ENCODE results near the gene PPARA.

Gene PPARA

GRCh38 chr22:46114518-46115387 lies 35.6 kb upstream of the PPARA start:
- TF ChIP-seq TEAD4 (IDR thresholded peaks at IDR 0.05) = no peak
- no peak for TF ChIP-seq CREB1 (IDR thresholded peaks at IDR 0.05; ENCODE audit: low read depth)
- TF ChIP-seq CEBPB (IDR thresholded peaks at IDR 0.05) = no peak
- TF ChIP-seq EGR1 (IDR thresholded peaks at IDR 0.05) = no peak
- no peak for TF ChIP-seq USF1 (IDR thresholded peaks at IDR 0.05)
- no peak for TF ChIP-seq YY1 (IDR thresholded peaks at IDR 0.05; ENCODE audit: low read depth)
- no peak for TF ChIP-seq TAF1 (IDR thresholded peaks at IDR 0.05; ENCODE audit: low read depth)

GRCh38 chr22:46115388-46115678 lies 35.0 kb upstream of the PPARA start:
- TF ChIP-seq CREB1 (IDR thresholded peaks at IDR 0.05; ENCODE audit: low read depth) = no peak
- no peak for TF ChIP-seq EGR1 (IDR thresholded peaks at IDR 0.05)
- no peak for TF ChIP-seq TAF1 (IDR thresholded peaks at IDR 0.05; ENCODE audit: low read depth)
- no peak for TF ChIP-seq ZBTB7A (IDR thresholded peaks at IDR 0.05; ENCODE audit: low read depth)
- no peak for TF ChIP-seq EP300 (IDR thresholded peaks at IDR 0.05; ENCODE audit: borderline replicate concordance)

GRCh38 chr22:46115755-46116490 lies 34.4 kb upstream of the PPARA start:
- TF ChIP-seq TCF12 (IDR thresholded peaks at IDR 0.05; ENCODE audit: low read depth) (no peak), FOXM1 (IDR thresholded peaks at IDR 0.05; ENCODE audit: borderline replicate concordance, low read depth) (no peak), EP300 (IDR thresholded peaks at IDR 0.05; ENCODE audit: borderline replicate concordance) (no peak), USF1 (IDR thresholded peaks at IDR 0.05) (no peak), NFIC (IDR thresholded peaks at IDR 0.05) (no peak), REST (IDR thresholded peaks at IDR 0.05; ENCODE audit: low read depth) (no peak), EGR1 (IDR thresholded peaks at IDR 0.05) (no peak), RAD21 (IDR thresholded peaks at IDR 0.05; ENCODE audit: low read depth) (no peak), YY1 (IDR thresholded peaks at IDR 0.05; ENCODE audit: low read depth) (no peak), ZBTB7A (IDR thresholded peaks at IDR 0.05; ENCODE audit: low read depth) (no peak), MAX (IDR thresholded peaks at IDR 0.05) (no peak), CREB1 (IDR thresholded peaks at IDR 0.05; ENCODE audit: low read depth) (no peak)

GRCh38 chr22:46116491-46116958 lies 33.8 kb upstream of the PPARA start:
- TF ChIP-seq NFIC (IDR thresholded peaks at IDR 0.05) (no peak), MAX (IDR thresholded peaks at IDR 0.05) (peak; percentile 15; the same call in 1 of the 2 replicates), ZBTB7A (IDR thresholded peaks at IDR 0.05; ENCODE audit: low read depth) (0 out of 2 replicates have a peak, but pooled peaks have one; percentile 50), TCF12 (IDR thresholded peaks at IDR 0.05; ENCODE audit: low read depth) (no peak; the same call in 1 of the 2 replicates), REST (IDR thresholded peaks at IDR 0.05; ENCODE audit: low read depth) (no peak), RAD21 (IDR thresholded peaks at IDR 0.05; ENCODE audit: low read depth) (peak; percentile 74), CEBPB (IDR thresholded peaks at IDR 0.05) (no peak), YY1 (IDR thresholded peaks at IDR 0.05; ENCODE audit: low read depth) (no peak), USF1 (IDR thresholded peaks at IDR 0.05) (no peak), TEAD4 (IDR thresholded peaks at IDR 0.05) (no peak), CREB1 (IDR thresholded peaks at IDR 0.05; ENCODE audit: low read depth) (no peak), EGR1 (IDR thresholded peaks at IDR 0.05) (peak; percentile 91), TAF1 (IDR thresholded peaks at IDR 0.05; ENCODE audit: low read depth) (no peak), FOXM1 (IDR thresholded peaks at IDR 0.05; ENCODE audit: borderline replicate concordance, low read depth) (no peak), EP300 (IDR thresholded peaks at IDR 0.05; ENCODE audit: borderline replicate concordance) (no peak)
